Posterior cingulate gyrus (tissue), 11 donors: ENCODE results near the gene PCDH20.
"Not testable (repeated sequence)": the region's sequence is repeated elsewhere in the genome, so short reads cannot be mapped to it uniquely, and the experiment has no call there.

Source experiments
- DNase-seq, 10 donors: peaks; one replicate each; pipeline versions ENCODE4 v3.0.0 to v3.0.0-alpha.2; 2020 to 2021; ENCODE audit warnings: mixed read lengths in 3 of 10
- intact Hi-C: fragments of 100-400 bp; cut with DNase I; formaldehyde crosslinking; loops from one replicate; pipeline ENCODE4 v1.15.1; 2023

The PCDH20 gene

GRCh38 chr13:61415749-61416148 lies at the start of gene PCDH20:
PCDH20 (minus strand) TSS chr13:61415849; CDS start chr13:61415158, 691 bp downstream.
- intact Hi-C loops, result loop anchor here (10.0 kb wide), 1 partner anchor 539 kb away; no protein-coding TSS in a partner anchor
- DNase-seq, result no peak

- DNase-seq, result no peak
- intact Hi-C loops, result no loop called here
These were observed 47.4 kb upstream of the PCDH20 start for GRCh38 chr13:61463024-61463423.

GRCh38 chr13:61453121-61453520 lies 37.5 kb upstream of the PCDH20 start:
- DNase-seq, result no peak
- intact Hi-C loops, result no loop called here

- no peak for DNase-seq
- intact Hi-C loops, result no loop called here
These were observed 16.4 kb upstream of the PCDH20 start for GRCh38 chr13:61432029-61432428.

GRCh38 chr13:61423915-61424314 lies 8.3 kb upstream of the PCDH20 start:
- no peak for DNase-seq
- intact Hi-C loops, result no loop called here

- DNase-seq, result peak in 1 of 10 donors; percentile 59
- intact Hi-C loops, result loop anchor here (10.0 kb wide), 1 partner anchor 538 kb away; no protein-coding TSS in a partner anchor
These were observed 1.5 kb upstream of the PCDH20 start for GRCh38 chr13:61417086-61417570.

- DNase-seq, result peak in 9 of 10 donors; percentile 22 to 93 (median 60)
- intact Hi-C loops, result loop anchor here (10.0 kb wide), 1 partner anchor 540 kb away; no protein-coding TSS in a partner anchor
These were observed 459 bp downstream of the PCDH20 start for GRCh38 chr13:61415058-61415721.

GRCh38 chr13:61414686-61415057 lies 977 bp downstream of the PCDH20 start:
- intact Hi-C loops, result loop anchor here (10.0 kb wide), 1 partner anchor 540 kb away; no protein-coding TSS in a partner anchor
- peak in 4 of 10 donors; percentile 19 to 76 (median 49) for DNase-seq

- peak in 7 of 10 donors; percentile 9 to 83 (median 25) for DNase-seq
- intact Hi-C loops, result loop anchor here (10.0 kb wide), 1 partner anchor 541 kb away; no protein-coding TSS in a partner anchor
These were observed 1.8 kb downstream of the PCDH20 start for GRCh38 chr13:61413572-61414535.

GRCh38 chr13:61410669-61411297 lies 4.9 kb downstream of the PCDH20 start:
- intact Hi-C loops, result loop anchor here (10.0 kb wide), 1 partner anchor 544 kb away; no protein-coding TSS in a partner anchor
- DNase-seq, result no peak

GRCh38 chr13:61410266-61410665 lies 5.4 kb downstream of the PCDH20 start:
- no peak for DNase-seq
- intact Hi-C loops, result loop anchor here (10.0 kb wide), 1 partner anchor 545 kb away; no protein-coding TSS in a partner anchor

- intact Hi-C loops, result no loop called here
These were observed 7.1 kb downstream of the PCDH20 start for GRCh38 chr13:61408571-61408970.

GRCh38 chr13:61406275-61406674 lies 9.4 kb downstream of the PCDH20 start:
- intact Hi-C loops, result no loop called here
- no peak for DNase-seq

More at GRCh38 chr13:61408571-61408970, 7.1 kb downstream of the PCDH20 start:
- DNase-seq, result no peak

GRCh38 chr13:61396121-61396520 lies 19.5 kb downstream of the PCDH20 start:
- no peak for DNase-seq
- intact Hi-C loops, result no loop called here

- intact Hi-C loops, result no loop called here
- no peak for DNase-seq
These were observed 24.2 kb downstream of the PCDH20 start for GRCh38 chr13:61391426-61391825.

- intact Hi-C loops, result no loop called here
- DNase-seq, result no peak
These were observed 28.0 kb downstream of the PCDH20 start for GRCh38 chr13:61387694-61388093.

- no peak for DNase-seq
- intact Hi-C loops, result no loop called here
These were observed 32.5 kb downstream of the PCDH20 start for GRCh38 chr13:61383111-61383510.

- intact Hi-C loops, result no loop called here
- no peak for DNase-seq
These were observed 45.1 kb downstream of the PCDH20 start for GRCh38 chr13:61370520-61370919.

- intact Hi-C loops, result not testable (repeated sequence)
- peak in 1 of 10 donors; percentile 55 for DNase-seq
These were observed 51.0 kb downstream of the PCDH20 start for GRCh38 chr13:61364690-61365089.

GRCh38 chr13:61362522-61362921 lies 53.1 kb downstream of the PCDH20 start:
- intact Hi-C loops, result no loop called here
- no peak for DNase-seq
